ENCODE data around the gene CNPY4.

DNA sequence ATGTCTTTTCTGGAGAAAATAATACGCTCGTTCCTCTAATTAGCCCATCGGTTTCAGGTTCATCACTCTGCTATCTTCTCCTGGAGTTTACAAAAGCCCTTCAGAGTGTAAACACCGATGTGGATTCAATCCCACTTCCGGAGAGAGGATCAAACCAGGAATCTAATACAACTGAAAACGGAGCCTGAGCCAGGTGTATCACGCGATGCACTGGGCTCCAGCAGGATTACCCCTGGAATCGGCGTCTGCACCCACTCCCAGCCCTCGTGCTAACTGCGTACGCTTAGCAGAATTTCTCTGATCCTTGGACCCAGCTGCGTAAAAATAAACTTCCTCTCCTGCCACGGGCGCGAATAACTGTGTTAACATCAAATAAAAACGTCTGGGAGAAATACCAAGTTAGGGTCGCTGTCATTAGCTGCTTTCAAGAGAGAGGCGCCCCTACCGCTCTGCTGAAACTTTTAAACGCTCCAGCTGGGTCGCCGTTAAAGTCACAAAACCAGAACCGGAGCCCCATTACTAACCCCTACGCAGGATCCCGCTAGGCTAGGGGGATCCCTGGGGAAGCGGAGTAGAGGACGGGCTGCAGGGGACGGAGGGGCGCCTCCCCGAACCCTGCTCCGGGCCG is 38.4 kb upstream of the CNPY4 start:
- TF ChIP-seq, protein P1, sequence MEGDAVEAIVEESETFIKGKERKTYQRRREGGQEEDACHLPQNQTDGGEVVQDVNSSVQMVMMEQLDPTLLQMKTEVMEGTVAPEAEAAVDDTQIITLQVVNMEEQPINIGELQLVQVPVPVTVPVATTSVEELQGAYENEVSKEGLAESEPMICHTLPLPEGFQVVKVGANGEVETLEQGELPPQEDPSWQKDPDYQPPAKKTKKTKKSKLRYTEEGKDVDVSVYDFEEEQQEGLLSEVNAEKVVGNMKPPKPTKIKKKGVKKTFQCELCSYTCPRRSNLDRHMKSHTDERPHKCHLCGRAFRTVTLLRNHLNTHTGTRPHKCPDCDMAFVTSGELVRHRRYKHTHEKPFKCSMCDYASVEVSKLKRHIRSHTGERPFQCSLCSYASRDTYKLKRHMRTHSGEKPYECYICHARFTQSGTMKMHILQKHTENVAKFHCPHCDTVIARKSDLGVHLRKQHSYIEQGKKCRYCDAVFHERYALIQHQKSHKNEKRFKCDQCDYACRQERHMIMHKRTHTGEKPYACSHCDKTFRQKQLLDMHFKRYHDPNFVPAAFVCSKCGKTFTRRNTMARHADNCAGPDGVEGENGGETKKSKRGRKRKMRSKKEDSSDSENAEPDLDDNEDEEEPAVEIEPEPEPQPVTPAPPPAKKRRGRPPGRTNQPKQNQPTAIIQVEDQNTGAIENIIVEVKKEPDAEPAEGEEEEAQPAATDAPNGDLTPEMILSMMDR (optimal IDR thresholded peaks at IDR 0.05 in 1 of 3, IDR thresholded peaks at IDR 0.05 in 1 of 3, conservative IDR thresholded peaks at IDR 0.05 in 1 of 3; ENCODE audit: extremely low read depth in 1 of 3, insufficient read depth in 2 of 3, low read length in 3 of 3) = no peak
- no peak for TF ChIP-seq EZH2 (IDR thresholded peaks at IDR 0.05; ENCODE audit: low read length)
